SK-N-SH (cell line): ENCODE results near the gene LSMEM2. TPM values are rescaled to one million over a fixed set of nuclear protein-coding genes. Genes with fewer than 3 reads are reported as not detected.

Experiments used
- CTCF ChIP-seq: fragments of 200-600 bp; sonication (generic); IDR thresholded peaks from 2 replicates; pipeline ENCODE4 v1.6.1; 2017; ENCODE audit warnings: antibody characterized with exemption, mild to moderate bottlenecking, moderate library complexity
- EP300 ChIP-seq, 2 experiments: IDR thresholded peaks; 2 replicates each; pipeline versions ENCODE4 v1.4.0 to v1.6.1; 2012; ENCODE audit warnings: borderline replicate concordance in 1 of 2, low read depth in 1 of 2, low read length in 1 of 2
- FOSL2 ChIP-seq: IDR thresholded peaks from 2 replicates; pipeline ENCODE4 v1.4.0; 2012; ENCODE audit warnings: low read depth, mild to moderate bottlenecking, moderate library complexity, borderline replicate concordance
- GABPA ChIP-seq: IDR thresholded peaks from 2 replicates; pipeline ENCODE4 v1.4.0; 2012; ENCODE audit warnings: low read depth, mild to moderate bottlenecking
- GATA2 ChIP-seq: sonication (generic); formaldehyde crosslinking; IDR thresholded peaks from 2 replicates; pipeline ENCODE4 v1.5.0; 2020; ENCODE audit warnings: mild to moderate bottlenecking, missing genetic modification reagents
- IRF3 ChIP-seq: fragments of 150-350 bp; IDR thresholded peaks from 2 replicates; pipeline ENCODE4 v1.6.1; 2016; ENCODE audit warnings: mild to moderate bottlenecking, low read depth, low read length
- MXI1 ChIP-seq: IDR thresholded peaks from 2 replicates; pipeline ENCODE4 v1.6.1; 2012; ENCODE audit warnings: mild to moderate bottlenecking, low read depth, low read length, improper control_type of control experiment
- NFIC ChIP-seq: IDR thresholded peaks from 2 replicates; pipeline ENCODE4 v1.4.0; 2012; ENCODE audit warnings: borderline replicate concordance
- POLR2AphosphoS5 ChIP-seq: IDR thresholded peaks from 2 replicates; pipeline ENCODE4 v1.6.1; 2012; ENCODE audit warnings: low read depth, low read length
- REST ChIP-seq: IDR thresholded peaks from 2 replicates; pipeline ENCODE4 v1.6.1; 2012; ENCODE audit warnings: mild to moderate bottlenecking, low read depth, low read length, moderate library complexity
- RXRA ChIP-seq: IDR thresholded peaks from 2 replicates; pipeline ENCODE4 v1.4.0; 2012; ENCODE audit warnings: low read depth, mild to moderate bottlenecking, borderline replicate concordance
- TAF1 ChIP-seq: IDR thresholded peaks from 2 replicates; pipeline ENCODE4 v1.6.1; 2012; ENCODE audit warnings: low read depth, mild to moderate bottlenecking, low read length, moderate library complexity, borderline replicate concordance
- USF1 ChIP-seq: IDR thresholded peaks from 2 replicates; pipeline ENCODE4 v1.4.0; 2012; ENCODE audit warnings: low read depth, borderline replicate concordance
- YY1 ChIP-seq: IDR thresholded peaks from 2 replicates; pipeline ENCODE4 v1.4.0; 2012; ENCODE audit warnings: low read depth, mild to moderate bottlenecking
- polyA plus RNA-seq, 3 experiments: library from polyadenylated mRNA; depleted of rRNA; stranded (reverse); fragments of >200 nt; gene quantifications; 2 replicates each; pipeline ENCODE4 v1.2.3, GENCODE V29; 2012

LSMEM2 gene
- polyA plus RNA-seq, 1 of the 3 experiments (the other 2 are of a cell fraction): 0.03 TPM

- TF ChIP-seq FOSL2 (peak; percentile 36; the same call in 1 of the 2 replicates), GATA2 (CRISPR knock-in tag) (no peak), POLR2AphosphoS5 (peak; percentile 90), NFIC (peak; percentile 7; the same call in 1 of the 2 replicates), MXI1 (peak; percentile 43; the same call in 1 of the 2 replicates), CTCF (peak; percentile 82), GABPA (0 out of 2 replicates have a peak, but pooled peaks have one; percentile 12), EP300 (IDR thresholded peaks at IDR 0.05; ENCODE audit: borderline replicate concordance in 1 of 2, low read depth in 1 of 2, low read length in 1 of 2) (peak in 1 of 2 experiments; percentile 33; a peak in 1 of 4 replicates), USF1 (no peak), RXRA (no peak; the same call in 1 of the 2 replicates), TAF1 (peak; percentile 48; the same call in 1 of the 2 replicates), REST (no peak), YY1 (0 out of 2 replicates have a peak, but pooled peaks have one; percentile 8), IRF3 (no peak)
Observed at GRCh38 chr3:50260027-50260941, 18.6 kb upstream of the LSMEM2 start (continued).
